GM21367 (cell line): ENCODE data around the gene ZNF785.
"Not testable (repeated sequence)": the region's sequence is repeated elsewhere in the genome, so short reads cannot be mapped to it uniquely, and the experiment has no call there.

ENCODE experiments used
- ATAC-seq: cut with Tn5 transposase; IDR thresholded peaks from one replicate; pipeline ENCODE4 v1.9.1; 2021; ENCODE audit not compliant: unreplicated experiment

The ZNF785 gene

GRCh38 chr16:30540916-30541464 lies 44.5 kb downstream of the ZNF785 start:
- ATAC-seq = not testable (repeated sequence)

GRCh38 chr16:30539986-30540526 lies 45.4 kb downstream of the ZNF785 start:
- not testable (repeated sequence) for ATAC-seq

- no peak for ATAC-seq
Measured at GRCh38 chr16:30539000-30539964, 46.2 kb downstream of the ZNF785 start.

- not testable (repeated sequence) for ATAC-seq
Measured at GRCh38 chr16:30536391-30537024, 49.0 kb downstream of the ZNF785 start.

- peak; percentile 45 for ATAC-seq
Measured at GRCh38 chr16:30535777-30536190, 49.7 kb downstream of the ZNF785 start.

GRCh38 chr16:30535106-30535776 lies 50.3 kb downstream of the ZNF785 start:
- no peak for ATAC-seq

- peak; percentile 42 for ATAC-seq
Measured at GRCh38 chr16:30534368-30535105, 51.0 kb downstream of the ZNF785 start, which contains the start of gene ZNF747. TSS of gene ZNF747 (minus strand) at chr16:30534858. CDS start at chr16:30534679, 179 bp downstream.

GRCh38 chr16:30533748-30534367 lies 51.6 kb downstream of the ZNF785 start:
- no peak for ATAC-seq

- no peak for ATAC-seq
Measured at GRCh38 chr16:30533146-30533522, 52.4 kb downstream of the ZNF785 start.

- ATAC-seq = no peak
Measured at GRCh38 chr16:30532285-30533145, 53.0 kb downstream of the ZNF785 start.
